ENCODE results near the gene GAS6. TPM values are rescaled to one million over a fixed set of nuclear protein-coding genes. Genes with fewer than 3 reads are reported as not detected.

Gene GAS6
- total RNA-seq, 2 donors from 2014 or later: 206 to 254 TPM

DNA sequence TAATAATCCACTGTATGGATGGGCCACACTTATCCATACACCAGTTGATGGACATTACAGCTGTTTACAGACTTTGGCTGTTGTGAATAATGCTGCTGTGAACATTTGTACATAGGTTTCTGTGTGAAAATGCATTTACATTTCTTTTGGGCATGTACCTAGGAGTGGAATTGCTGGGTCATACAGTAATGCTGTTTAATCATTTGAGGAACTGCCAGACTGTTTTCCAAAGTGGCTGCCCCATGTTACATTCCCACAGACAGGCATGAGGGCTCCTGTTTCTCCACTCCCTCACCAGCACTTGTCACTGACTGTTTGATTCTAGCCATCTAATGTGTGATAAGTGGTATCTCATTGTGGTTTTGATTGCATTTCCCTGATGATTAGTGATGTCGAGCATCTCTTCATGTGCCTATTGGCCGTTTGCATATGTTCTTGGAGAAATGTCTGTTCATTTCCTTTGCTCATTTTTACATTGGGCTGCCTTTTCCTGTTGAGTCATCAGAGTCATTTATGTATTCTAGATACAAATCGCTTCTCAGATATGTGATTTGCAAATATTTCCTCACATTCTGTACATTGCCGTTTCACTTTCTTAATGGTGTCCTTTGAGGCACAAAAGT is 92.1 kb downstream of the GAS6 start:
- Histone ChIP-seq H3K4me1 (no peaks in the 10 kb centered on the region), H3K36me3 (no peaks in the 10 kb centered on the region), H3K9me3 (no peaks in the 10 kb centered on the region), H3K27me3 (no peaks in the 10 kb centered on the region), H3K4me3 (no peak overlapping the region), H3K27ac (no peak overlapping the region)
- no peak for DNase-seq (ENCODE audit: low spot score)
- TF ChIP-seq CTCF (IDR thresholded peaks at IDR 0.05): no peak

DNA sequence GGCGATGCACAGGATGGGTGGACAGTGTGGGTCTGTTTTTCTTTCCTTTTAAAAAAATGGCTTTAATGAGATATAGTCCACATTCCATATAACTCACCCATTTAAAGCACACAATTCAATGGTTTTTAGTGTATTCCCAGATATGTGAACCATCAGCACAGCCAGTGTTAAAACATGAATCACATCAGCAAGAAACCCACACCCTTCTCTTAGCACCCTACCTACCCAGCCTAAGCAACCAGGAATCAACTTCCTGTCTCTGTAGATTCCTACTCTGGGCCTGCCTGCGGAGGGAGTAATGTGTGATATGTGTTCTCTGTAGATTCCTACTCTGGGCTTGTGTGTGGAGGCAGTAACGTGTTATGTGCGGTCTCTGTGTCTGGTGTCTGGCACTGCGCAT is 92.9 kb downstream of the GAS6 start:
- no peak for DNase-seq (ENCODE audit: low spot score)
- no peak for TF ChIP-seq CTCF (IDR thresholded peaks at IDR 0.05)
- Histone ChIP-seq H3K27ac (no peak overlapping the region), H3K4me3 (no peak overlapping the region), H3K36me3 (no peaks in the 10 kb centered on the region), H3K4me1 (no peaks in the 10 kb centered on the region), H3K9me3 (no peaks in the 10 kb centered on the region), H3K27me3 (no peaks in the 10 kb centered on the region)

Other genes with a start within 250 kb of the GAS6 start
- gene ATP4B, start 205.9 kb downstream of the GAS6 start, total RNA-seq: not detected
- not detected for gene GRK1, start 196.9 kb downstream of the GAS6 start, total RNA-seq
- gene TMEM255B, start 104.8 kb downstream of the GAS6 start, total RNA-seq: 1 to 10 TPM; 5.2 to 6.0 TPM
- gene C13orf46, start 110.0 kb upstream of the GAS6 start, total RNA-seq: 1 to 10 TPM in 1 of 2 donors, under 1 TPM in 1; 0.59 to 2.7 TPM

Measured in right atrium auricular region (tissue), 2 donors.